EL (cell line): ENCODE measurements around the gene PAK5.

Source experiments
- DNase-seq: peaks from one replicate; pipeline ENCODE4 v3.0.0-alpha.2; 2016

PAK5 gene

GRCh38 chr20:9514461-9515213, 324.2 kb downstream of the PAK5 start, which contains the start of gene LAMP5:
TSS of gene LAMP5 (plus strand) at chr20:9514590. CDS start at chr20:9514853, 263 bp downstream.
- no peak for DNase-seq

- no peak for DNase-seq
Observed at GRCh38 chr20:9514072-9514460, 324.8 kb downstream of the PAK5 start.

- no peak for DNase-seq
Observed at GRCh38 chr20:9510911-9511310, 328.0 kb downstream of the PAK5 start.

- DNase-seq = no peak
Observed at GRCh38 chr20:9509246-9509645, 329.6 kb downstream of the PAK5 start.

- no peak for DNase-seq
Observed at GRCh38 chr20:9508696-9509178, 330.1 kb downstream of the PAK5 start.

- no peak for DNase-seq
Observed at GRCh38 chr20:9508240-9508661, 330.6 kb downstream of the PAK5 start.

GRCh38 chr20:9507544-9508239, 331.2 kb downstream of the PAK5 start:
- DNase-seq = no peak

- DNase-seq = no peak
Observed at GRCh38 chr20:9506964-9507369, 331.9 kb downstream of the PAK5 start.

GRCh38 chr20:9506280-9506821, 332.5 kb downstream of the PAK5 start:
- no peak for DNase-seq

GRCh38 chr20:9503526-9504245, 335.2 kb downstream of the PAK5 start:
- DNase-seq = peak; percentile 38

GRCh38 chr20:9501473-9501872, 337.4 kb downstream of the PAK5 start:
- no peak for DNase-seq

GRCh38 chr20:9500121-9500520, 338.8 kb downstream of the PAK5 start:
- DNase-seq = no peak

- no peak for DNase-seq
Observed at GRCh38 chr20:9499126-9499899, 339.6 kb downstream of the PAK5 start.

GRCh38 chr20:9498322-9498721, 340.6 kb downstream of the PAK5 start:
- peak; percentile 30 for DNase-seq

- DNase-seq = no peak
Observed at GRCh38 chr20:9496155-9496554, 342.7 kb downstream of the PAK5 start.

GRCh38 chr20:9495701-9496100, 343.2 kb downstream of the PAK5 start:
- DNase-seq = no peak

- no peak for DNase-seq
Observed at GRCh38 chr20:9493803-9494202, 345.1 kb downstream of the PAK5 start.

- peak; percentile 47 for DNase-seq
Observed at GRCh38 chr20:9492067-9492466, 346.8 kb downstream of the PAK5 start.

- no peak for DNase-seq
Observed at GRCh38 chr20:9491324-9491723, 347.6 kb downstream of the PAK5 start.

- DNase-seq = no peak
Observed at GRCh38 chr20:9490631-9491030, 348.2 kb downstream of the PAK5 start.

GRCh38 chr20:9490161-9490560, 348.7 kb downstream of the PAK5 start:
- DNase-seq = peak; percentile 34

GRCh38 chr20:9488063-9488462, 350.8 kb downstream of the PAK5 start:
- no peak for DNase-seq
